ENCODE results near the gene COBL. TPM values are rescaled to one million over a fixed set of nuclear protein-coding genes. Genes with fewer than 3 reads are reported as not detected.

COBL gene
- total RNA-seq, 2 donors from 2014 or later, result not detected

DNA sequence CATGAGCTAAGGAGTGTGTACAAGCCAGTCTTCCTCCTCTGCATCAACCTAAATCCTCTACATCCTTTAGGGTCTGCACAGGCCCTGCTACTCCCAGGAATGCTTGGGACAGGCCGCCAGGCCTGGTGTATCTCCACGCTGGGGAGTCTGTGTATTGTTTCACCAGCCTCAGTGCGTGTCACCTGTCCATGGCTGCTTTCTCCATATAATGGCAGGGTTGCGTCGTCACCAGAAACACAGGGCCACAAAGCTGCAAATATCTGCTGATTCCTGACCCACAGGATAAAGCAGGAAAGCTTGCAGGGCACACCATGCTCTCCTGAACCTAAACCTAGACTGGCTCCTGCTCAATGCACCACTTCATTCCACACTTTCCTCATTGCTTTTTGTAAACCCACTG, 45.6 kb downstream of the COBL start:
- ATAC-seq (no peak), DNase-seq (ENCODE audit: low spot score in 2 of 2) (no peak)
- no peaks in the 10 kb centered on the region for H3K36me3 Mint-ChIP-seq
- no peaks in the 10 kb centered on the region for H3K9me3 Mint-ChIP-seq
- no peak overlapping the region for H3K27ac Mint-ChIP-seq

DNA sequence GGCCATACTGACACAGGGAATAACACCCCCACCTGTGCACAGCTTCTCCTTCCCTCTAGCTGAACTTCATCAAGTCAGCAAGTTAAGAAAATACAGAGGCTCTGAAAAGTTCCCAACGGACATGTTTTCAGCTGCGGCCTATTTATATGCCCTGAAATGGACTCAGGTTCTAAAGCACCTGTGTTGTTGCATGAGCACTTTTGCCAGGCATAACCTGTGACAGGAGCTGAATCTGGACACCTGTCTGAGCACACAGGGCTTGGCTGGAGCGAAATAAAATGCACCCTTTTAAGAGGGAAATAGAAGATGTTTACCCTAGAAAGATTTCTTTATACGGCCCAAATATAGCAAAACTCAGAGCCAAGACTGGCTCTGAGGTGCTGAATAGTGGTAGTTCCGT, 46.7 kb downstream of the COBL start:
- no peak for ATAC-seq
- Mint-ChIP-seq H3K36me3 (no peaks in the 10 kb centered on the region), H3K9me3 (no peaks in the 10 kb centered on the region), H3K27ac (no peak overlapping the region)
- no peak for DNase-seq (ENCODE audit: low spot score in 2 of 2)

DNA sequence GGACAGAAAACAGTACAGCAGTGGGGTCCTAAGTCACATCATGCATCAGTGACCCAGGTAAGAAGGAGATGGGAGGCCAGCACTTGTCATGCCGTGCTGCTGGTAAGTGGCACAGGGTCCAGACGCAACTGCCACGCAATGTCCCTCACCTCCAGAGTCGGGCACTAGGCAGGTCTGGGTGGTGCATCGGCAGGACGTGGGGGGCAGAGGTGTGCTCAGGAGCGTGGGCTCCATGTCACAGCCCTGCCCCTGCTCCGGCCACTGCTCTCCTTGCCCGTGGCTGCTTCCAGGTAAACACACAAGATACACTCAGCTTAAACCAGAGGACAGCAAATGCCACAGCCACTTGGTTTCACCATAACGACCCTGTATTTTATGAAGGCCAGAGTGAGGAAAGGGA, 47.3 kb downstream of the COBL start:
- Mint-ChIP-seq H3K9me3 (no peaks in the 10 kb centered on the region), H3K27ac (no peak overlapping the region), H3K36me3 (no peaks in the 10 kb centered on the region)
- ATAC-seq (no peak), DNase-seq (ENCODE audit: low spot score in 2 of 2) (no peak)

DNA sequence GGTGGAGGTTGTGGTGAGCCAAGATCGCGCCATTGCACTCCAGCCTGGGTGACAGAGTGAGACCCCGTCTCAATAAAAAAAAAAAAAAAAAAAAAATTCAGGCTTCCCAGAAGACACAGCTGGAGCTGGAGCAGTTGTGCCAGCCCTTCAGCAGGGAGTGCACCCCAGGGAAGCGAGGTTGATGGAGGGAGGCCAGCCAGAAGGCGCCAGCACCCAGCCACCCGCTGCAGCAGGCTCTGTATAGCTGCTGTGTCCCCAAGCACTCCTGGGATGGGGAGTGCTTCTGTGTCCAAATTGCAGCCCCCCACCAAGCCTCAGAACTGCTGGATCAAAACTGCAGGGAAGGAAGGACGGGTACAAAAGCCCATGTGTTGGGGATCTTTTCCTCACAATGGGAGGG, 47.8 kb downstream of the COBL start:
- ATAC-seq, result no peak
- no peaks in the 10 kb centered on the region for H3K36me3 Mint-ChIP-seq
- H3K27ac Mint-ChIP-seq, result no peak overlapping the region
- no peaks in the 10 kb centered on the region for H3K9me3 Mint-ChIP-seq
- no peak for DNase-seq (ENCODE audit: low spot score in 2 of 2)

DNA sequence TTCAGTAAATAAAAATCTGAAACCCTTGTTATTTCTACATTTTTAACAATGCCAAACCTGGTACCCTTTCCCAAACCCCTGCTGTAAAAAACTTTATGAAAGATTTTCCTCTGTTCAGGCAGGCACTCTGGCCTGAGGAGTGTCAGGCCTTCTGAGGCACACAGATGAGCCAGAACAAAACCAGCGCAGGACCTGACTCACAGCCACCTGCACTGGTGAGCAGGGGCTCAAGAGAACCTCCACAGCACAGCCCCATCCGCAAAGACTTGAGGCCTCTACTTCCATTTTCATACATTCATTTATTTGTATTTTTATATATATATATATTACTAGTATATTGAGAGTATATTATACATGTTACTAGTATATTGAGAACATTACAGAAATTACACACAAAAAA, 49.4 kb downstream of the COBL start:
- no peak for DNase-seq (ENCODE audit: low spot score in 2 of 2)
- ATAC-seq, result no peak
- no peak overlapping the region for H3K27ac Mint-ChIP-seq
- no peaks in the 10 kb centered on the region for H3K36me3 Mint-ChIP-seq
- no peaks in the 10 kb centered on the region for H3K9me3 Mint-ChIP-seq

DNA sequence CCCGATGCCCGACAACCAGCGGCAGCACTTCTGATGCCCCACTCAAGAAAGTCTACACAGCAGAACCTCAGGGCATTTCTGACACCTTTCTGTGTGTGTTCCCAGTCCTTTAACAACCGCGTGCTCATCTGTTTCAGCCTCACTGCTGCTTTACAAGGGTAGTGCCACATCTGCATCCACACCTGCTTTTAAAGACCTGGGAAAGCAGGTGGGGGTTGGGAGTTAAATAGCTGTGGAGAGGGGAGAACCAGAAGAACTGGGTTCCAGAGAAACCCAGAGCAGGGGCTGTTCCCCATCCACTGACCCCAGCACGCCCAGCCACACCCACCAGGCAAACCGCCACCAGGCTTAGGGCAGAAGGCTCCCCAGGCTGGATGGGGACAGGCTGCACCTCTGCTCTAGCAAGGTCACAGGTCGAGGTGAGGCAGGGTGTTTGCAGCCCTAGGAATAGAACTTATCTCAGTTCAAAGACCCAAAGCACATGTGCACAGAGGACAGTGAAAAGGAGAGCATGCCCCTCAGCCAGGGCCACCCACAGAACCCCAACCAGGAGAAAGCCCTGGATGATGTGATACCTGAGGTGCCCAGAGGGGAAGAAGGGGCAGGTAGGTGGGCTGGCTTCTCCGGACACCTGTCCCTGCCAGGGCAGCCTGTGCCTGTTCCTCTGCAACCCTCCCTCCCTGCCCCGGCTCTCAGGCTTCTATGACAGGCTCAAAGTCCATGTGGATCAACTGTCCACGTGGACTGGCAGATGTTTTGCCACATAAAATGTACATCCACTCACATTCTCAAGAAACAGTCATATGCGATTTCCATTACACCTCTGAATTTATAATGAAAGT, 51.3 kb downstream of the COBL start:
- DNase-seq (ENCODE audit: low spot score in 2 of 2) (no peak), ATAC-seq (no peak)
- H3K36me3 Mint-ChIP-seq, result no peaks in the 10 kb centered on the region
- H3K27ac Mint-ChIP-seq, result no peak overlapping the region
- no peaks in the 10 kb centered on the region for H3K9me3 Mint-ChIP-seq

DNA sequence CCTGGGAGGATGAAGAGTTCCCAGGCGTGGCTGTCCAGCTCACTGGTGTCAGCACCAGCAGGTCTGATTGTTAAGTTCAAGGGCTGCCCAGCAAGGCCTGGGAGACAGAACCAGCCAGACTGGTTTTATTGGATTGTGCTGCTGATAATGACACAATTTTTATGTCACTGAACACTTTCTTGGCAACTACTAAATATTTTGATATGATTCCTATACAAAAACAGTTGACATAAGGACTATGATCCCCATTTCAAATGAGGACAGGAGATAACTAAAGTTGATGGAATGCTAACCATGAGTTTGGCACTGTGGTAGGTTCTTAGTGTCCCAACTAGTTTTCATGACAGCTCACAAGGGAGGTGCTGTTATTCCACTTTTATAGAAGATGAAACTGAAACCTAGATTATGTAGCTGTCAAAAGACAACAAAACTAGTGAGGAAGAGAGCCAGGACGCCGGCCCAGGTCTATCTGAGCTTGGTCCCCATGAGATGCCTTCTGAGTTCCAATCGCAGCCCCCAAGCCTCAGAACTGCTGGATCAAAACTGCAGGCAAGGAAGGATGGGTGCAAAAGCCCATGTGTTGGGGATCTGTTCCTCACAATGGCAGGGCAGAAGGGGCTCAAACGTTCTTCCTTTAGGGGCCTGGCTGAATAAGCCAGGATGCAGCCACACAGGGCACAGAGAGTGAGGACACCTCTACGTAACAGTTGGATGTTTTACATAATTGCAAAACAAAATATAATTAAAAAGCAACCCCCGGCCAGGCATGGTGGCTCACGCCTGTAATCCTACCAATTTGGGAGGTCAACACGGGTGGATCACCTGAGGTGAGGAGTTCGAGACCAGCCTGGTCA, 52.8 kb downstream of the COBL start:
- Mint-ChIP-seq H3K36me3 (no peaks in the 10 kb centered on the region), H3K9me3 (no peaks in the 10 kb centered on the region), H3K27ac (no peak overlapping the region)
- no peak for DNase-seq (ENCODE audit: low spot score in 2 of 2)
- ATAC-seq, result no peak

DNA sequence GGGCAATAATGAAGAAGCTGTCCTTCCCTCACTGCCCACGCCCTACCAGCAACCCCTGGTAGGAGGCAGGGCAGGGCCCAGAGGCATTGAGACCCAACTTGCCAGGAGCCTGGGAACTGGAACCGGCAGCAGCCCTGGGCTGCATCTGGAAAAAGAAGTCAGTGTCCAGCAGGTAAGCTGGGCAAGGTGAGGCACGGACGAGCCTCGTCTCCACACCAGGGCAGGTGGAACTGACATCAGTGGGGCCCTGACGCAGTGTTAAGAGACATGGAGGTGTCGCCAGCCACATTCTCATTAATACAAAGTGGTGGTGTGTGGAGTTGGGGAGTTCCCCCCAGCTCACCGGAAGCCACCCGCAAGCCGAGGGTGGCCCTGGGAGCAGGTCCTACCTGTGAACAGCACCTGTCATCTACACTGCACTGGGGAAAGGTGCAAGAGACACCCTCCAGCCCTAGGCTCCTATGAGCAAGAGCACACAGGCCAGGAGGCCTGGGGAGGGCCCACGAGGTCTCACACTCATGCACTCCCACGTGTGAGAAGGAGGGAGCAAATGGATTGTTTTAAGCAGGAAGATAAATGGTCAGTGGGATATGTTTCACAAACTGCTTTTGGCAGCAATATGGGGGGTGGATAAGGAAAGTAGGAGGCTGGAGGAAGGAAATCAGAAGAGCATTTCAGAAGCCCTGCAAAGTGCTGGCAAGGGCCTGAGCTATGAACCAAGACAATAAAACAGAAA, 53.6 kb downstream of the COBL start:
- Mint-ChIP-seq H3K9me3 (no peaks in the 10 kb centered on the region), H3K27ac (no peak overlapping the region), H3K36me3 (no peaks in the 10 kb centered on the region)
- DNase-seq (ENCODE audit: low spot score in 2 of 2) (no peak), ATAC-seq (no peak)

DNA sequence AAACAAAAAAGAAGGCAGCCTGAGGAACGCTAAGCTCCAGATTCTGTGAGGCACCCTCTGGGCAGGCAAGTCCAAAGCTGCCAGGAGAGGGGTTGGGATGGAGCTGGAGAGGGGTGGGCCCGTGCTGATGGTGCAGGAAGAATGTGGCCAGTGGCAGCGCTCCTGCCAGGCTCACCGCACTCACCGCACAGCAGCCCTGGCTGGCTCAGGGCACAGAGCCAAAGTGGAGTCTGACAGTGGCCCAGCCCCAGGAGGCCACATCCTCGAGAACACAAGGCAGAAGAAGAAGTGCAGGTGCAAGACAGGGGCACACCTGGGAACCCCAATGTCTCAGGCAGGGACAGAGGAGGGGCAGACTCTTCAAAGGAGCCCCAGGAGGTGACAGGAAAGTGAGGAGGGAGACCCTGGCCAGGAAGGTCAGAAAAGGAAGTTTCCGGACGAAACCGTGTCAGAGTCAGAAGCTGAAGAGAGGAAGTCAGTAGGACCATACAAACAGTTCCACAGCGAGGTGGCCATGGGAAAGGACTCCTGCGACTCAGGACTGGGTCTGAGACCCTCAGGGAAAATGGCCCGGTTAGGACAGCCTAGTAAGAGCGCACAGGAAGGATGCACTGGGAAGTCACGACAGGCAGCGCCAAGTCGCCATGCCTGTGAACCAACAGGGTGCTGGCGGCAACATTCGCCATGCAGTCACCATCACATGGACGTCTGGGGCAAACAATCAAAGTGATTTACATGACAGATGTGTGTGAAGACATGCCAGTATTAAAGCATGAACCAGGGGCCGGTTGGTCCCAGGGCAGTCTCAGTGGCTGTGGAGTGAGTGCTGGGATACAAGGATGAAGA, 54.4 kb downstream of the COBL start:
- Mint-ChIP-seq H3K27ac (peak overlapping the region in 1 of 2 donors; percentile 72), H3K36me3 (no peaks in the 10 kb centered on the region), H3K9me3 (no peaks in the 10 kb centered on the region)
- DNase-seq (ENCODE audit: low spot score in 2 of 2) (no peak), ATAC-seq (no peak)

DNA sequence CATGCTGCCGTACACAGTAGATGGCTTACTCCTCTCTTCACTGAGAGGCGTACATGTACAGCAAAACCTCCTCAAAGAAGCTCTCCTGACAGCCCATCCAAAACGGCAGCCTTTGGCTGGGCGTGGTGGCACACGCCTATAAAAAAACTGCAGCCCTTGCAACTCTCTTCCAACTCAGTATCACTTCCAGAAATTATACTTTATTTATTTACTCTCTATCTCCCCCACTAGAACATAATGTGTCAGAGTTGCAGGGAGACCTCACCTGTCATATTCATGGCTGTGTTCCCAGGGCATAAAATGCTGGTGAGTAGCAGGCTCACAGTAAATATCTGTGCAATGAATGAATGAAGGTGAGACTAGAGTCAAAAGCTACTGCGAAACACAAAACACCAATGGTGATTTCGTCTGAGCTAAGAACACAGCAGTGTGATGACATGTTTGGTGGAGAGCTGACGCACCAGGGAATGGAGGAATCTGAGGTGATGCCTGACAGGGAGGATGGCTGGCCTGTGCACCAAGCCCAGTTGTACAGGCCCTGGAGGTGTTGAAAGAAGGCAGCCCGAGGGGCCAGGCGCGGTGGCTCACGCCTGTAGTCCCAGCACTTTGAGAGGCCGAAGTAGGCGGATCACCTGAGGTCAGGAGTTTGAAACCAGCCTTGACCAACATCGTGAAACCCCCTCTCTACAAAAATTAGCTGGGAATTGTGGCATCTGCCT, 55.3 kb downstream of the COBL start:
- Mint-ChIP-seq H3K36me3 (no peaks in the 10 kb centered on the region), H3K9me3 (no peaks in the 10 kb centered on the region), H3K27ac (no peak overlapping the region)
- DNase-seq (ENCODE audit: low spot score in 2 of 2) (no peak), ATAC-seq (no peak)

DNA sequence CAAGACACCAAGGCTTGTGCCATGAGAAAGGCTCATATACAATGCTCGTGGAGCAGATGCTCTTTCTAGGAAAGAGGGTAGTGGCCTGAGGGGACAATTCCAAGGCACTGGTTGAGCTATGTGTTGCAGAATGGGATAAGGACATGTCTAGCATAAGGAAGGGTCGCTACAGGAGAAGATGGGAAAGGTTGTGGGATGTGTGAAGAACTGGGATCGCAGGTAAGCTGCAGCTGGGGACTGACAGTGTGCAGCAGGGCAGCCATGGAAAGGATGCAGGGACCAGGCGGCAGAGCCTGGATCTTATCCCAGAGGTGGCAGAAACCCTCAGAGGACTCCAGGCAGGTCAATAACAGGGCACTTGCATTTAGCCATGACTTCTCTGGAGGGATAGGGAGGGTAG, 56.1 kb downstream of the COBL start:
- Mint-ChIP-seq H3K27ac (no peak overlapping the region), H3K9me3 (no peaks in the 10 kb centered on the region), H3K36me3 (no peaks in the 10 kb centered on the region)
- DNase-seq (ENCODE audit: low spot score in 2 of 2) (no peak), ATAC-seq (no peak)

DNA sequence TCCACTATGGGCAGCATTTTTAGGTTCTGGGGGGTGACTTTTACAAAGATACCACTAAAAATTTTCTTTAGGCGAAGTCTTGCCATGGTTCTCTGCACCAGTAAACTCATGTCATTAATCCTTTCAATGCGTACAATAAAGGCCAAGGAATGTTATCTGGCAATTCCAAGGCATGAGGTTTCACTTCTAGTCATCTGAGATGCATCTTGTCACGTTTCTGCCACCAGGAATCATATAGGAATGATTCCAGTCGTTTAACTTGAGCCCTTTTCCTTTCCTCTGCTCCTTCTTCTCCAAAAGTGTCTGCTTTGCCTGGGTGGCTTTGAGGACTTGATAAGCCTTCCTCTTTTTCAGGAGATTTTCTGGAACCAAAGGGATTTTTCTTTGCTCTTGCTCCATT, 56.8 kb downstream of the COBL start:
- H3K36me3 Mint-ChIP-seq, result no peaks in the 10 kb centered on the region
- no peaks in the 10 kb centered on the region for H3K9me3 Mint-ChIP-seq
- DNase-seq (ENCODE audit: low spot score in 2 of 2) (no peak), ATAC-seq (no peak)
- H3K27ac Mint-ChIP-seq, result no peak overlapping the region

DNA sequence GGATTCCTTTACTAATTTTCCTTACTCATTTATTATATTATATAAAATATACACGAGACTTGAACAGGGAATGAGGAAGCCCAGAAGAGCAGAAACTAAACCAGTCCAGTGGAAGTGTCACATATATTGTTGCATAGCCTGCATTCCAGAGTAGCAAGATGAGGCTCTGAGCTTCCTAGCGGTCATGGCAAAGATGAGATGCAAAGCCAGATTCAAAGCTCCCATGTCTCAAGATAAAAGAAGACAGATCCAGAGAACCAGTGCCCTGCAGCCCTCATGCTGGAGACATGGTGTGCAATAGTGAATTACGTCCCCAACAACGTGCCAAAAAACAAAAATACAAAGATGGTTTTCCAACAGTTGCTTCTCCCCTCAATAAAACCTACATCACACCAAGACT, 59.7 kb downstream of the COBL start:
- H3K36me3 Mint-ChIP-seq, result no peaks in the 10 kb centered on the region
- DNase-seq (ENCODE audit: low spot score in 2 of 2) (no peak), ATAC-seq (no peak)
- H3K27ac Mint-ChIP-seq, result no peak overlapping the region
- no peaks in the 10 kb centered on the region for H3K9me3 Mint-ChIP-seq

DNA sequence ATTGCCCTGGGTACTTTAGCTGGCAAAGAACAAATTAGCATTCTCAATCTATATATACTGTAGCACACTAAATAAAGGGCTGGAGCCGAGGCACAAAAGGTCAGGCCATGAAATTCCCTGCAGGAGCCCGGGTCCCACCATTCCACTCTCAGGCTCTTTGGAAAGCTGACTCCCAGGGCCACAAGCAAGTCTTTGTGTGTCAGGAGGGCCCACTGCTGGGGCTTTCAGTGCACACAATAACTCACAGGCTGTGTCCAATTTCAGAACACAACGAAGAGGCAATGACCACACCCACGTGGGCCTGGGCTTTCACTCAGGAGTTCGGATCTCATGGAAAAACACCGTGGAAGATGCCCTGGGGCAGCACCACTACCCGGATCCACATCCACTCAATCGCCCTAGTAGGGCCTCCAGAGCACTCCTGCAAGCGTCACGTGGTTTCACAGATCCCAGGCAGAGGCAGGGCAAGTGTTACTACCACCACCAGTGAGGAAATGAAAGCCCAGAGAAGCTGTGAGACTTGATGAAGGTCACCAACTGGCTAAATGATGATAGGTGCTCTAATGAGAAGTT, 60.3 kb downstream of the COBL start:
- ATAC-seq (no peak), DNase-seq (ENCODE audit: low spot score in 2 of 2) (no peak)
- no peak overlapping the region for H3K27ac Mint-ChIP-seq
- H3K36me3 Mint-ChIP-seq, result no peaks in the 10 kb centered on the region
- no peaks in the 10 kb centered on the region for H3K9me3 Mint-ChIP-seq

DNA sequence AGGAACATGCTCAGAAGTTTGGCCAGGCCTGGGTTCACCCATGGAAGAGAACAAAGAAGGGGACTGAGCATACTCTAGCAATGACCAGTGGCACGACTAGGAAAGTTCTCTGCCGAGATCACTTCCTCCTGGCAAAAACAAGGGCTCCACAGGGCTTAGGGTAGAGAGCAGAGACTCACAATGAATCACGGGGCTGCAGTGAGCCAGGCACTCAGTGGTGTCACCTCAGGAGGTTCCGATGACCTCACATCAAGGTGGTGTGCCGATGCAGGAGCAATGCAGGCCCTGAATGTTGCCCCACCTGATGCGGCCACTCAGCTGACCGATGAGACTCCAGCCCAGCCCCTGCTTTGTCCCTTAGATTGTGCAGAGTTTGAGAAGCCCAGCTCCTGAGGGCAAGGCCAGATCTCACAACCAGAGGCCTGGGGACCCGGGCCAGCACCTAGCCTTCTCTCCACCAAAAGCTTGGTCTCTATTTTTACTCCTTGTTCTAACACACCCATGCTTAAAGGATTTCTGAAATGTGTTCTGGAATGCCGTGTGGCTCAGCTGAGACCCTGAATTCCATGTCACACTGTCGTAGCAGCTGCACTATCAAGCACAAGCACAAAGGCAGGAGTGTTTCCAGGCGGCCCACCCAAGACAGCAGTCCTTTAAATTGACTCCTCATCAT, 60.9 kb downstream of the COBL start:
- DNase-seq (ENCODE audit: low spot score in 2 of 2) (no peak), ATAC-seq (no peak)
- H3K9me3 Mint-ChIP-seq, result no peaks in the 10 kb centered on the region
- H3K27ac Mint-ChIP-seq, result no peak overlapping the region
- H3K36me3 Mint-ChIP-seq, result no peaks in the 10 kb centered on the region
